HepG2 (cell line): ENCODE measurements around the gene ZNF777.

Experiments
- TCF12 ChIP-seq, 2 experiments: fragments of 450-650 bp in 1 of 2; sonication (generic) in 1 of 2; formaldehyde crosslinking in 1 of 2; IDR thresholded peaks; 2 replicates each; pipeline versions ENCODE4 v1.6.1 to v1.8.0; 2017 to 2022; ENCODE audit warnings: antibody characterized with exemption in 1 of 2, mild to moderate bottlenecking in 1 of 2, missing genetic modification reagents in 1 of 2, moderate library complexity in 1 of 2
- ZNF414 ChIP-seq: sonication (generic); formaldehyde crosslinking; IDR thresholded peaks from 2 replicates; pipeline ENCODE4 v1.5.0; 2020; ENCODE audit warnings: missing genetic modification reagents

GRCh38 chr7:149433124-149433523, 27.7 kb downstream of the ZNF777 start:
- no peak for TF ChIP-seq TCF12 (IDR thresholded peaks at IDR 0.05)
- no peak for TF ChIP-seq TCF12 (CRISPR knock-in tag; IDR thresholded peaks at IDR 0.05)
- no peak for TF ChIP-seq ZNF414 (CRISPR knock-in tag)
